ENCODE results near the gene CAPN14. TPM values are rescaled to one million over a fixed set of nuclear protein-coding genes. Genes with fewer than 3 reads are reported as not detected.

Gene CAPN14
- total and polyA plus RNA-seq, 4 donors: 0.03 to 0.26 (median 0.14) TPM

- Histone ChIP-seq H3K9ac (ENCODE audit: insufficient read depth in 1 of 2, low read length in 2 of 2) (no peak overlapping the region), H3K27me3 (ENCODE audit: control insufficient read depth in 3 of 3, insufficient read depth in 3 of 3, low read length in 2 of 3) (no peaks in the 10 kb centered on the region), H3K9me3 (ENCODE audit: control insufficient read depth in 4 of 4, insufficient read depth in 3 of 4, low read length in 3 of 4) (no peaks in the 10 kb centered on the region), H3K4me3 (no peak overlapping the region), H3K36me3 (ENCODE audit: control insufficient read depth in 4 of 4, insufficient read depth in 4 of 4, low read length in 4 of 4) (peaks cover 0 to 12% (median 1%) of the 10 kb centered on the region in 4 donors), H3K27ac (ENCODE audit: low read depth in 1 of 2, low read length in 1 of 2) (no peak overlapping the region), H3K4me1 (ENCODE audit: control insufficient read depth in 5 of 5, insufficient read depth in 5 of 5, low read length in 5 of 5) (peaks cover 0 to 10% (median 0%) of the 10 kb centered on the region in 5 donors)
- no peak for TF ChIP-seq CTCF (IDR thresholded peaks at IDR 0.05; ENCODE audit: control extremely low read depth, extremely low read depth)
- ATAC-seq (ENCODE audit: insufficient read depth, low FRiP score): no peak
- DNase-seq: no peak
- WGBS, 2 donors: 96 to 97% methylated on average over 15 of the region's 15 CpGs
These were observed 31.8 kb upstream of the CAPN14 start for GRCh38 chr2:31249009-31249690.

GRCh38 chr2:31248139-31248538 is 30.8 kb upstream of the CAPN14 start:
- H3K27me3 ChIP-seq (ENCODE audit: control insufficient read depth in 3 of 3, insufficient read depth in 3 of 3, low read length in 2 of 3): no peaks in the 10 kb centered on the region
- no peak overlapping the region for H3K27ac ChIP-seq (ENCODE audit: low read depth in 1 of 2, low read length in 1 of 2)
- H3K9me3 ChIP-seq (ENCODE audit: control insufficient read depth in 4 of 4, insufficient read depth in 3 of 4, low read length in 3 of 4): no peaks in the 10 kb centered on the region
- H3K9ac ChIP-seq (ENCODE audit: insufficient read depth in 1 of 2, low read length in 2 of 2): no peak overlapping the region
- H3K4me1 ChIP-seq (ENCODE audit: control insufficient read depth in 5 of 5, insufficient read depth in 5 of 5, low read length in 5 of 5): peaks cover 0 to 10% (median 0%) of the 10 kb centered on the region in 5 donors
- no peak overlapping the region for H3K4me3 ChIP-seq
- DNase-seq: peak in 1 of 3 donors; percentile 8
- 92 to 94% methylated on average over 3 of the region's 3 CpGs for WGBS, 2 donors
- no peak for TF ChIP-seq CTCF (IDR thresholded peaks at IDR 0.05; ENCODE audit: control extremely low read depth, extremely low read depth)
- H3K36me3 ChIP-seq (ENCODE audit: control insufficient read depth in 4 of 4, insufficient read depth in 4 of 4, low read length in 4 of 4): peaks cover 0 to 12% (median 1%) of the 10 kb centered on the region in 4 donors
- no peak for ATAC-seq (ENCODE audit: insufficient read depth, low FRiP score)

- 83 to 87% methylated on average over 5 of the region's 5 CpGs for WGBS, 2 donors
- H3K9ac ChIP-seq (ENCODE audit: insufficient read depth in 1 of 2, low read length in 2 of 2): no peak overlapping the region
- no peak for ATAC-seq (ENCODE audit: insufficient read depth, low FRiP score)
These were observed 30.4 kb upstream of the CAPN14 start for GRCh38 chr2:31247711-31248110.

More at GRCh38 chr2:31247711-31248110, 30.4 kb upstream of the CAPN14 start:
- Histone ChIP-seq H3K27ac (ENCODE audit: low read depth in 1 of 2, low read length in 1 of 2) (no peak overlapping the region), H3K36me3 (ENCODE audit: control insufficient read depth in 4 of 4, insufficient read depth in 4 of 4, low read length in 4 of 4) (peaks cover 0 to 12% (median 1%) of the 10 kb centered on the region in 4 donors), H3K27me3 (ENCODE audit: control insufficient read depth in 3 of 3, insufficient read depth in 3 of 3, low read length in 2 of 3) (no peaks in the 10 kb centered on the region), H3K9me3 (ENCODE audit: control insufficient read depth in 4 of 4, insufficient read depth in 3 of 4, low read length in 3 of 4) (no peaks in the 10 kb centered on the region), H3K4me1 (ENCODE audit: control insufficient read depth in 5 of 5, insufficient read depth in 5 of 5, low read length in 5 of 5) (peaks cover 0 to 10% (median 0%) of the 10 kb centered on the region in 5 donors), H3K4me3 (no peak overlapping the region)
- DNase-seq: no peak
- TF ChIP-seq CTCF (IDR thresholded peaks at IDR 0.05; ENCODE audit: control extremely low read depth, extremely low read depth): no peak

Data from lung (tissue), 12 donors.